Activated CD4-positive, alpha-beta T cell treated with anti-CD3 and anti-CD28 coated beads for 4 hours (primary cell): ENCODE results near the gene CAPN8.

Experiments
- DNase-seq, 2 donors: peaks; one replicate each; pipeline ENCODE4 v3.0.0-alpha.2; 2020

CAPN8 gene

GRCh38 chr1:223665592-223666312 is at the start of gene CAPN8:
TSS of gene CAPN8 (minus strand) at chr1:223665701. CDS start at chr1:223665646, 55 bp downstream.
- DNase-seq = no peak

- no peak for DNase-seq
These were observed 49.5 kb upstream of the CAPN8 start for GRCh38 chr1:223714849-223715603.

- no peak for DNase-seq
These were observed 48.9 kb upstream of the CAPN8 start for GRCh38 chr1:223714421-223714724.

- peak; percentile 23 to 28 for DNase-seq
These were observed 48.3 kb upstream of the CAPN8 start for GRCh38 chr1:223713546-223714420.

GRCh38 chr1:223712850-223713474 is 47.5 kb upstream of the CAPN8 start:
- peak; percentile 45 to 51 for DNase-seq

GRCh38 chr1:223712194-223712849 is 46.8 kb upstream of the CAPN8 start, which contains the start of gene CAPN2:
TSS of gene CAPN2 (plus strand) at chr1:223712539. CDS start at chr1:223712641, 102 bp downstream.
- DNase-seq = peak; percentile 43 to 50

GRCh38 chr1:223711747-223712193 is 46.3 kb upstream of the CAPN8 start:
- DNase-seq = no peak

- DNase-seq = no peak
These were observed 45.7 kb upstream of the CAPN8 start for GRCh38 chr1:223711173-223711572.

GRCh38 chr1:223710179-223711133 is 45.0 kb upstream of the CAPN8 start:
- DNase-seq = no peak

GRCh38 chr1:223709598-223709997 is 44.1 kb upstream of the CAPN8 start:
- no peak for DNase-seq

GRCh38 chr1:223708651-223709268 is 43.3 kb upstream of the CAPN8 start:
- DNase-seq = no peak

- no peak for DNase-seq
These were observed 42.5 kb upstream of the CAPN8 start for GRCh38 chr1:223708001-223708359.

- no peak for DNase-seq
These were observed 41.9 kb upstream of the CAPN8 start for GRCh38 chr1:223707256-223708000.

GRCh38 chr1:223706077-223706973 is 40.8 kb upstream of the CAPN8 start:
- DNase-seq = no peak

GRCh38 chr1:223704921-223705878 is 39.7 kb upstream of the CAPN8 start:
- no peak for DNase-seq

- no peak for DNase-seq
These were observed 38.1 kb upstream of the CAPN8 start for GRCh38 chr1:223703668-223704013.
